GM12878 (cell line): ENCODE measurements around the gene NPLOC4. TPM values are rescaled to one million over a fixed set of nuclear protein-coding genes. Genes with fewer than 3 reads are reported as not detected.
A peak's percentile ranks its signal among the peaks of the same experiment; 100 is the strongest.

Experiments
- ASH2L ChIP-seq: fragments of 300-600, 200-600 bp; sonication (generic); IDR thresholded peaks from 2 replicates; pipeline ENCODE4 v1.6.1; 2017; ENCODE audit warnings: low read depth, mild to moderate bottlenecking, borderline replicate concordance
- BACH1 ChIP-seq: fragments of 450-650 bp; IDR thresholded peaks from 2 replicates; pipeline ENCODE4 v1.6.1; 2017; ENCODE audit warnings: mild to moderate bottlenecking, borderline replicate concordance
- BHLHE40 ChIP-seq, 2 experiments: fragments of 450-650 bp in 1 of 2; IDR thresholded peaks; 2 replicates each; pipeline ENCODE4 v1.6.1; 2011 to 2017; ENCODE audit warnings: low read depth in 2 of 2, borderline replicate concordance in 1 of 2, improper control_type of control experiment in 1 of 2, low read length in 1 of 2, mild to moderate bottlenecking in 1 of 2
- DPF2 ChIP-seq: fragments of 450-650 bp; IDR thresholded peaks from 2 replicates; pipeline ENCODE4 v1.6.1; 2017; ENCODE audit warnings: mild to moderate bottlenecking
- EZH2 ChIP-seq: IDR thresholded peaks from 2 replicates; pipeline ENCODE4 v1.6.1; 2012; ENCODE audit warnings: low read depth, mild to moderate bottlenecking, control low read depth, inconsistent platforms, low read length, borderline replicate concordance; ENCODE audit not compliant: control insufficient read depth
- HDAC2 ChIP-seq: fragments of 200-600 bp; sonication (generic); IDR thresholded peaks from 2 replicates; pipeline ENCODE4 v1.6.1; 2017
- IKZF1 ChIP-seq: fragments of 450-650 bp; conservative IDR thresholded peaks from 2 replicates; pipeline ENCODE4 v1.6.1; 2017; ENCODE audit warnings: antibody characterized with exemption, mild to moderate bottlenecking
- IKZF2 ChIP-seq, 2 experiments: fragments of 450-650 bp; IDR thresholded peaks; 2 replicates each; pipeline ENCODE4 v1.6.1; 2017; ENCODE audit warnings: mild to moderate bottlenecking in 2 of 2, moderate library complexity in 2 of 2
- KDM1A ChIP-seq: fragments of 200-600 bp; sonication (generic); IDR thresholded peaks from 2 replicates; pipeline ENCODE4 v1.6.1; 2016; ENCODE audit warnings: borderline replicate concordance
- LARP7 ChIP-seq: fragments of 450-650 bp; IDR thresholded peaks from 2 replicates; pipeline ENCODE4 v1.6.1; 2017; ENCODE audit warnings: mild to moderate bottlenecking
- MTA2 ChIP-seq: fragments of 450-650 bp; IDR thresholded peaks from 2 replicates; pipeline ENCODE4 v1.6.1; 2016; ENCODE audit warnings: low read depth, mild to moderate bottlenecking, moderate library complexity
- MXI1 ChIP-seq: fragments of 150-350 bp; IDR thresholded peaks from 2 replicates; pipeline ENCODE4 v1.6.1; 2011; ENCODE audit warnings: low read depth, mild to moderate bottlenecking, inconsistent platforms, low read length, improper control_type of control experiment
- NBN ChIP-seq: fragments of 450-650 bp; IDR thresholded peaks from 2 replicates; pipeline ENCODE4 v1.6.1; 2016
- NFYA ChIP-seq: IDR thresholded peaks from 2 replicates; pipeline ENCODE4 v1.6.1; 2011; ENCODE audit warnings: low read depth, mild to moderate bottlenecking, low read length, improper control_type of control experiment, borderline replicate concordance
- NFYB ChIP-seq: IDR thresholded peaks from 2 replicates; pipeline ENCODE4 v1.6.1; 2011; ENCODE audit warnings: low read depth, mild to moderate bottlenecking, low read length, improper control_type of control experiment, moderate library complexity; ENCODE audit not compliant: insufficient read depth
- NKRF ChIP-seq: fragments of 450-650 bp; conservative IDR thresholded peaks from 2 replicates; pipeline ENCODE4 v1.6.1; 2017; ENCODE audit warnings: mild to moderate bottlenecking, moderate library complexity
- NR2C1 ChIP-seq: fragments of 450-650 bp; IDR thresholded peaks from 2 replicates; pipeline ENCODE4 v1.6.1; 2017; ENCODE audit warnings: antibody characterized with exemption, mild to moderate bottlenecking, moderate library complexity
- NR2F1 ChIP-seq: fragments of 450-650 bp; conservative IDR thresholded peaks from 2 replicates; pipeline ENCODE4 v1.6.1; 2017; ENCODE audit warnings: mild to moderate bottlenecking
- POLR2A ChIP-seq: IDR thresholded peaks from 2 replicates; pipeline ENCODE4 v1.6.1; 2011; ENCODE audit warnings: low read depth, mild to moderate bottlenecking, low read length
- RAD51 ChIP-seq: fragments of 450-650 bp; IDR thresholded peaks from 2 replicates; pipeline ENCODE4 v1.6.1; 2016; ENCODE audit warnings: moderate library complexity, mild to moderate bottlenecking, inconsistent platforms
- SMARCA5 ChIP-seq: fragments of 450-650 bp; IDR thresholded peaks from 2 replicates; pipeline ENCODE4 v1.6.1; 2017; ENCODE audit warnings: mild to moderate bottlenecking
- SREBF1 ChIP-seq: IDR thresholded peaks from 2 replicates; pipeline ENCODE4 v1.6.1; 2012; ENCODE audit warnings: mild to moderate bottlenecking, low read length
- TCF3 ChIP-seq: IDR thresholded peaks from 2 replicates; pipeline ENCODE4 v1.6.1; 2012; ENCODE audit warnings: low read depth, mild to moderate bottlenecking, low read length, borderline replicate concordance; ENCODE audit not compliant: insufficient read depth
- USF2 ChIP-seq: IDR thresholded peaks from 2 replicates; pipeline ENCODE4 v1.6.1; 2011; ENCODE audit warnings: low read depth, low read length, improper control_type of control experiment, borderline replicate concordance
- polyA plus RNA-seq, 11 experiments: library from polyadenylated mRNA; depleted of rRNA in 4 of 11; unstranded in 6 of 11; stranded (reverse) in 5 of 11; fragments of >200 nt; fragmentation: Nextera tagmentation in 4 of 11; fragmentation: Illumina TruSeq in 1 of 11; extraction: Ambion mirVana in 4 of 11; extraction: Trizol in 1 of 11; gene quantifications; 1 replicate in 1 of 11; 2 replicates in 10 of 11; pipeline versions ENCODE4 v1.2.1 to v1.2.3, GENCODE V29; 2011 to 2016; ENCODE audit warnings: inconsistent platforms in 2 of 11, missing spikeins in 2 of 11, low read depth in 1 of 11
- total RNA-seq, 4 experiments: library from RNA; depleted of rRNA in 3 of 4; stranded (reverse); fragments of >200 nt in 3 of 4; fragmentation: Illumina TruSeq in 1 of 4; extraction: Trizol in 1 of 4; gene quantifications; 2 replicates each; pipeline versions ENCODE4 v1.2.1 to v1.2.3, GENCODE V29; 2013 to 2021
- TF ChIP-seq, protein P1 (sequence below): fragments of 450-650 bp; IDR thresholded peaks from 2 replicates; pipeline ENCODE4 v1.6.1; 2018; ENCODE audit warnings: mild to moderate bottlenecking, low read depth, moderate library complexity; ENCODE audit not compliant: partially characterized antibody

Gene NPLOC4
- total and polyA plus RNA-seq, 10 of the 15 experiments (the other 5 are each of a cell fraction or from before 2014, with no cell fraction given): 1.5 to 83.7 (median 45.8) TPM

GRCh38 chr17:81519284-81520020 is 117.5 kb downstream of the NPLOC4 start (continued):
- peak; percentile 68 for TF ChIP-seq NKRF
- no peak for TF ChIP-seq SREBF1
- TF ChIP-seq NFYB: no peak
- no peak for TF ChIP-seq ASH2L
- TF ChIP-seq HDAC2: no peak
- no peak for TF ChIP-seq IKZF2 (IDR thresholded peaks at IDR 0.05)
- no peak for TF ChIP-seq USF2
- TF ChIP-seq MTA2: no peak
- no peak for TF ChIP-seq NR2C1
- TF ChIP-seq SMARCA5: peak; percentile 70
- TF ChIP-seq POLR2A: peak; percentile 68
- TF ChIP-seq NBN: no peak
- no peak; the same call in 1 of the 2 replicates for TF ChIP-seq MXI1
- peak; percentile 9 to 39; a peak in 1 of 4 replicates for TF ChIP-seq BHLHE40 (IDR thresholded peaks at IDR 0.05; ENCODE audit: borderline replicate concordance in 1 of 2, low read depth in 2 of 2, low read length in 1 of 2)
- TF ChIP-seq TCF3: peak; percentile 89
- no peak for TF ChIP-seq EZH2
- TF ChIP-seq KDM1A: no peak
- TF ChIP-seq DPF2: peak; percentile 35
- TF ChIP-seq NR2F1: 0 out of 2 replicates have a peak, but pooled peaks have one; percentile 14
- TF ChIP-seq BACH1: peak; percentile 95
- TF ChIP-seq IKZF1: peak; percentile 67; the same call in 1 of the 2 replicates
- no peak for TF ChIP-seq RAD51
- TF ChIP-seq, protein P1, sequence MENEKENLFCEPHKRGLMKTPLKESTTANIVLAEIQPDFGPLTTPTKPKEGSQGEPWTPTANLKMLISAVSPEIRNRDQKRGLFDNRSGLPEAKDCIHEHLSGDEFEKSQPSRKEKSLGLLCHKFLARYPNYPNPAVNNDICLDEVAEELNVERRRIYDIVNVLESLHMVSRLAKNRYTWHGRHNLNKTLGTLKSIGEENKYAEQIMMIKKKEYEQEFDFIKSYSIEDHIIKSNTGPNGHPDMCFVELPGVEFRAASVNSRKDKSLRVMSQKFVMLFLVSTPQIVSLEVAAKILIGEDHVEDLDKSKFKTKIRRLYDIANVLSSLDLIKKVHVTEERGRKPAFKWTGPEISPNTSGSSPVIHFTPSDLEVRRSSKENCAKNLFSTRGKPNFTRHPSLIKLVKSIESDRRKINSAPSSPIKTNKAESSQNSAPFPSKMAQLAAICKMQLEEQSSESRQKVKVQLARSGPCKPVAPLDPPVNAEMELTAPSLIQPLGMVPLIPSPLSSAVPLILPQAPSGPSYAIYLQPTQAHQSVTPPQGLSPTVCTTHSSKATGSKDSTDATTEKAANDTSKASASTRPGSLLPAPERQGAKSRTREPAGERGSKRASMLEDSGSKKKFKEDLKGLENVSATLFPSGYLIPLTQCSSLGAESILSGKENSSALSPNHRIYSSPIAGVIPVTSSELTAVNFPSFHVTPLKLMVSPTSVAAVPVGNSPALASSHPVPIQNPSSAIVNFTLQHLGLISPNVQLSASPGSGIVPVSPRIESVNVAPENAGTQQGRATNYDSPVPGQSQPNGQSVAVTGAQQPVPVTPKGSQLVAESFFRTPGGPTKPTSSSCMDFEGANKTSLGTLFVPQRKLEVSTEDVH: no peak
- TF ChIP-seq NFYA: no peak
- TF ChIP-seq LARP7: peak; percentile 83
